Measurements from ENCODE around the gene ATP2A1.
A peak's percentile ranks its signal among the peaks of the same experiment; 100 is the strongest.

ATP2A1 gene

DNA sequence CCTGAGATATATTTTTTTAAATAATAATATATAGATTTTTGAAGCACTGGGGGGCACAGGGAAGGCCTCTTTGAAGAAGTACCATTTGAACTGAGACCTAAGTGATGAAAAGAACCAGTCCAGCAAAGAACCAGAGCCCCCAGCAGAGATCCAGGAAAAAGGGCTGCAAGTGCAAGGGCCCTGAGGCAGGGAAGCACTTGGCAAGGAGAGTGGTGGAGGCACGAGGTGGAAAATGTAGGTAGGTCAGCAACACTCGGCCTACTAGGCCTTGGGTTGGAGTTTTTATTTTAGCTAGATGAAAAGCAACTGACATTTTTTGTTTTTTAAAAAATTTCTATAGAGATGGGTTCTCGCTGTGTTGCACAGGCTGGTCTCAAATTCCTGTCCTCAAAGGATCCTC is 51.9 kb downstream of the ATP2A1 start:
- TF ChIP-seq, protein P1, sequence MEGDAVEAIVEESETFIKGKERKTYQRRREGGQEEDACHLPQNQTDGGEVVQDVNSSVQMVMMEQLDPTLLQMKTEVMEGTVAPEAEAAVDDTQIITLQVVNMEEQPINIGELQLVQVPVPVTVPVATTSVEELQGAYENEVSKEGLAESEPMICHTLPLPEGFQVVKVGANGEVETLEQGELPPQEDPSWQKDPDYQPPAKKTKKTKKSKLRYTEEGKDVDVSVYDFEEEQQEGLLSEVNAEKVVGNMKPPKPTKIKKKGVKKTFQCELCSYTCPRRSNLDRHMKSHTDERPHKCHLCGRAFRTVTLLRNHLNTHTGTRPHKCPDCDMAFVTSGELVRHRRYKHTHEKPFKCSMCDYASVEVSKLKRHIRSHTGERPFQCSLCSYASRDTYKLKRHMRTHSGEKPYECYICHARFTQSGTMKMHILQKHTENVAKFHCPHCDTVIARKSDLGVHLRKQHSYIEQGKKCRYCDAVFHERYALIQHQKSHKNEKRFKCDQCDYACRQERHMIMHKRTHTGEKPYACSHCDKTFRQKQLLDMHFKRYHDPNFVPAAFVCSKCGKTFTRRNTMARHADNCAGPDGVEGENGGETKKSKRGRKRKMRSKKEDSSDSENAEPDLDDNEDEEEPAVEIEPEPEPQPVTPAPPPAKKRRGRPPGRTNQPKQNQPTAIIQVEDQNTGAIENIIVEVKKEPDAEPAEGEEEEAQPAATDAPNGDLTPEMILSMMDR (IDR thresholded peaks at IDR 0.05; ENCODE audit: low read depth, low read length), result no peak
- TF ChIP-seq POLR2A (IDR thresholded peaks at IDR 0.05; ENCODE audit: extremely low read depth, insufficient read length) (no peak), MAX (IDR thresholded peaks at IDR 0.05; ENCODE audit: low read depth, low read length) (no peak), MYC (IDR thresholded peaks at IDR 0.05; ENCODE audit: low read depth, low read length) (no peak)
- no peak overlapping the region for H3K4me3 ChIP-seq (ENCODE audit: low read depth, low read length)

DNA sequence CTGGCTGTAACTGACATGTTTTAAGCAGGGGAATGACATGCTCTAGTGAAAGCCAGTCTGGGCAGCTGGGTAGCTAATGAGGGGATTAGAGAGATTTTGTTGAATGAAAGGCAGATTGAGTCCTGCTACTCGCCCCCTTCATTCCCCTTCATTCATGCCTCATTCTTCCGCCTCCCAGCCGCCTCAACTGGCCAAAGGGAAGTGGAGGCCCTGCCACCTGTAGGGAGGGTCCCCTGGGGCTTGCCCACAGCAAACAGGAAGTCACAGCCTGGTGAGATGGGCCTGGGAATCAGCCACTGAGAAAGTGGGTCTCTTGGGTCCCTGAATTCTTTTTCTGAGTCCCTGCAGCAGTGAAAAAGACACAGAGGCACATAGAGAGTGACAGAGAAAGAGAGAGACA is 52.4 kb downstream of the ATP2A1 start:
- peak; percentile 94 for DNase-seq (ENCODE audit: low read depth)
- H3K4me3 ChIP-seq (ENCODE audit: low read depth, low read length), result peak overlapping the region; percentile 6
- TF ChIP-seq MAX (IDR thresholded peaks at IDR 0.05; ENCODE audit: low read depth, low read length), result 0 out of 2 replicates have a peak, but pooled peaks have one; percentile 42
- peak; percentile 23 for TF ChIP-seq POLR2A (IDR thresholded peaks at IDR 0.05; ENCODE audit: extremely low read depth, insufficient read length)
- TF ChIP-seq, protein P1 (IDR thresholded peaks at IDR 0.05; ENCODE audit: low read depth, low read length), result no peak
- TF ChIP-seq MYC (IDR thresholded peaks at IDR 0.05; ENCODE audit: low read depth, low read length), result peak; percentile 74

More for the DNA sequence above, 51.9 kb downstream of the ATP2A1 start:
- no peak for DNase-seq (ENCODE audit: low read depth)

DNA sequence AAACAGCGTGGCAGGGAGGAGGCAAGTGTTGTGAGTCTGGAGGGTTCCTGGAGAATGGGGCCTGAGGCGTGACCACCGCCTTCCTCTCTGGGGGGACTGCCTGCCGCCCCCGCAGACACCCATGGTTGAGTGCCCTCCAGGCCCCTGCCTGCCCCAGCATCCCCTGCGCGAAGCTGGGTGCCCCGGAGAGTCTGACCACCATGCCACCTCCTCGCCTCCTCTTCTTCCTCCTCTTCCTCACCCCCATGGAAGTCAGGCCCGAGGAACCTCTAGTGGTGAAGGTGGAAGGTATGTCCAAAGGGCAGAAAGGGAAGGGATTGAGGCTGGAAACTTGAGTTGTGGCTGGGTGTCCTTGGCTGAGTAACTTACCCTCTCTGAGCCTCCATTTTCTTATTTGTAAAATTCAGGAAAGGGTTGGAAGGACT is 53.5 kb downstream of the ATP2A1 start, which contains the start of gene CD19:
TSS of gene CD19 (plus strand) at position 171 of the 425 bp plus-strand sequence. CDS start at position 201, 30 bp downstream.
- H3K4me3 ChIP-seq (ENCODE audit: low read depth, low read length), result peak within 1 kb of the TSS; percentile 6
- DNase-seq (ENCODE audit: low read depth), result peak; percentile 21

DNA sequence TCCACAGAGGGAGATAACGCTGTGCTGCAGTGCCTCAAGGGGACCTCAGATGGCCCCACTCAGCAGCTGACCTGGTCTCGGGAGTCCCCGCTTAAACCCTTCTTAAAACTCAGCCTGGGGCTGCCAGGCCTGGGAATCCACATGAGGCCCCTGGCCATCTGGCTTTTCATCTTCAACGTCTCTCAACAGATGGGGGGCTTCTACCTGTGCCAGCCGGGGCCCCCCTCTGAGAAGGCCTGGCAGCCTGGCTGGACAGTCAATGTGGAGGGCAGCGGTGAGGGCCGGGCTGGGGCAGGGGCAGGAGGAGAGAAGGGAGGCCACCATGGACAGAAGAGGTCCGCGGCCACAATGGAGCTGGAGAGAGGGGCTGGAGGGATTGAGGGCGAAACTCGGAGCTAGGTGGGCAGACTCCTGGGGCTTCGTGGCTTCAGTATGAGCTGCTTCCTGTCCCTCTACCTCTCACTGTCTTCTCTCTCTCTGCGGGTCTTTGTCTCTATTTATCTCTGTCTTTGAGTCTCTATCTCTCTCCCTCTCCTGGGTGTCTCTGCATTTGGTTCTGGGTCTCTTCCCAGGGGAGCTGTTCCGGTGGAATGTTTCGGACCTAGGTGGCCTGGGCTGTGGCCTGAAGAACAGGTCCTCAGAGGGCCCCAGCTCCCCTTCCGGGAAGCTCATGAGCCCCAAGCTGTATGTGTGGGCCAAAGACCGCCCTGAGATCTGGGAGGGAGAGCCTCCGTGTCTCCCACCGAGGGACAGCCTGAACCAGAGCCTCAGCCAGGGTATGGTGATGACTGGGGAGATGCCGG is 54.3 kb downstream of the ATP2A1 start:
- TF ChIP-seq MAX (IDR thresholded peaks at IDR 0.05; ENCODE audit: low read depth, low read length) (no peak), POLR2A (IDR thresholded peaks at IDR 0.05; ENCODE audit: extremely low read depth, insufficient read length) (no peak), MYC (IDR thresholded peaks at IDR 0.05; ENCODE audit: low read depth, low read length) (no peak)
- TF ChIP-seq, protein P1 (IDR thresholded peaks at IDR 0.05; ENCODE audit: low read depth, low read length), result no peak
- DNase-seq (ENCODE audit: low read depth), result no peak
- no peak overlapping the region for H3K4me3 ChIP-seq (ENCODE audit: low read depth, low read length)

More for the DNA sequence above, 53.5 kb downstream of the ATP2A1 start, which contains the start of gene CD19:
- TF ChIP-seq, protein P1 (IDR thresholded peaks at IDR 0.05; ENCODE audit: low read depth, low read length), result no peak
- TF ChIP-seq MYC (IDR thresholded peaks at IDR 0.05; ENCODE audit: low read depth, low read length) (no peak), POLR2A (IDR thresholded peaks at IDR 0.05; ENCODE audit: extremely low read depth, insufficient read length) (no peak), MAX (IDR thresholded peaks at IDR 0.05; ENCODE audit: low read depth, low read length) (no peak)

- no peak overlapping the region for H3K4me3 ChIP-seq (ENCODE audit: low read depth, low read length)
- TF ChIP-seq MAX (IDR thresholded peaks at IDR 0.05; ENCODE audit: low read depth, low read length), result no peak
- no peak for TF ChIP-seq POLR2A (IDR thresholded peaks at IDR 0.05; ENCODE audit: extremely low read depth, insufficient read length)
- TF ChIP-seq MYC (IDR thresholded peaks at IDR 0.05; ENCODE audit: low read depth, low read length), result no peak
- TF ChIP-seq, protein P1 (IDR thresholded peaks at IDR 0.05; ENCODE audit: low read depth, low read length), result no peak
- no peak for DNase-seq (ENCODE audit: low read depth)
These were observed 54.9 kb downstream of the ATP2A1 start for GRCh38 chr16:28933171-28933570.
